Measurements from ENCODE around the gene RILPL2.

GRCh38 chr12:123450636-123451035, 14.2 kb upstream of the RILPL2 start:
- TF ChIP-seq POLR2A (IDR thresholded peaks at IDR 0.05; ENCODE audit: low read length) (no peak), GATA1 (IDR thresholded peaks at IDR 0.05; ENCODE audit: low read depth, low read length) (no peak)

All from erythroblast (primary cell).